A549 treated with GW870086 at 1 μM for 4 hours (cell line): ENCODE results near the gene MARF1. TPM values are rescaled to one million over a fixed set of nuclear protein-coding genes. Genes with fewer than 3 reads are reported as not detected.

Source experiments
- total RNA-seq: library from RNA; stranded (reverse); fragments of 200-300 nt; extraction: Qiagen RNA extraction; gene quantifications from 5 replicates; pipeline ENCODE4 v1.2.3, GENCODE V29; 2022; ENCODE audit warnings: low read depth

The MARF1 gene
- total RNA-seq = 8.1 to 10.9 TPM (median 10.2 TPM) in 5 replicates

GRCh38 chr16:15643048-15643945 is at the start of gene MARF1:
MARF1 (minus strand) TSS chr16:15643154; CDS start chr16:15639233, 3,921 bp downstream.

GRCh38 chr16:15650019-15650697 is 7.2 kb upstream of the MARF1 start, which contains the start of gene NDE1:
NDE1 (plus strand) TSS chr16:15650245; CDS start chr16:15664779, 14,534 bp downstream.

Other genes starting within 250 kb of the MARF1 start
- gene MPV17L, start 247.4 kb downstream of the MARF1 start, total RNA-seq = 4.6 to 6.0 TPM (median 4.9 TPM) in 5 replicates
- gene BMERB1, start 208.6 kb downstream of the MARF1 start, total RNA-seq = 78.0 to 90.1 TPM (median 82.6 TPM) in 5 replicates
- gene NDE1, start 7.1 kb upstream of the MARF1 start, total RNA-seq = 29.1 to 44.0 TPM (median 38.7 TPM) in 5 replicates
- gene MYH11, start 213.9 kb upstream of the MARF1 start, total RNA-seq = 0.03 to 0.09 TPM (median 0.05 TPM) in 4 of 5 replicates, not detected in the other
- gene CEP20, start 245.4 kb upstream of the MARF1 start, total RNA-seq = 37.1 to 41.9 TPM (median 40.0 TPM) in 5 replicates